Measurements from ENCODE around the gene RNF41.

RNF41 gene

DNA sequence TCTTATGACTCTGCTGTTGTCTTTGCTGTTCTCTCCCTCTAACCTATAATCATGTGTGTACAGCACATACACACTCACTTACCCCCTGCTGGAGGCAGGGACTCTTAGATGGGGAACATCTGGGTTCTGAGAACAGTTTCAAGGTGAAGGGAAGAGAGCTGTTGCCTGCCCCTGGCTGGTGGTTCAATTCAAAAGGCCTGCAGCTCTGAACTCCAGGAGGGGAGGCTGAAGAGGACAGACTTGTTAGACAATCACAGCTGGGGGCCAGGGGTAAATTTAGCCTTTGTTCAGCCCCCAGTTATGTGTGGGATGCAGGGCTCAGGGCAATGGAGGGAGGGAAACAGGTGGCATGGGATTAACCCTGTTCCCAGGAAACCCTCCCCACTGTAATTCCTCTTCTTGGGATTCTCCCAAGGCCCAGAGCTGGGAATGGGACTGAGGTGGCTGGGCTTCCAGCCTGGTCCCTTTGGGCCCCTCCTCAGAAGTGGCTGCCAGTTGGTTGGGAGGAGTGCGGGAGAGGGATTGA, 67.4 kb downstream of the RNF41 start:
- no peak overlapping the region for H3K27ac ChIP-seq (ENCODE audit: insufficient read depth in 1 of 2, low read depth in 1 of 2, low read length in 2 of 2, poor library complexity in 1 of 2, severe bottlenecking in 2 of 2)
- WGBS (ENCODE audit: insufficient coverage), result no CpG with 5 or more reads among the region's 1 CpG
- no peak for DNase-seq
- peaks cover 6 to 53% (median 41%) of the 10 kb centered on the region in 4 experiments for H3K4me1 ChIP-seq (ENCODE audit: control extremely low read depth in 1 of 4, control insufficient read depth in 4 of 4, insufficient read depth in 4 of 4, low read length in 3 of 4)
- ChIA-PET POLR2A (no interaction called here), CTCF (interaction anchor here (0.7 to 3.1 kb wide), 13 partner anchors 9 to 87 kb away, joined by 3 to 15 read pairs (median 3); partner anchors contain the start of genes ESYT1, SMARCC2 and ZC3H10)
- H3K9me3 ChIP-seq (ENCODE audit: control extremely low read depth in 1 of 5, control insufficient read depth in 4 of 5, insufficient read depth in 2 of 5, low read depth in 1 of 5, low read length in 4 of 5), result no peaks in the 10 kb centered on the region
- peaks cover 0 to 13% (median 8%) of the 10 kb centered on the region in 4 experiments for H3K36me3 ChIP-seq (ENCODE audit: control insufficient read depth in 4 of 4, insufficient read depth in 4 of 4, low read length in 3 of 4)
- H3K4me3 ChIP-seq (ENCODE audit: control insufficient read depth in 1 of 7, extremely low read depth in 1 of 7, insufficient read depth in 4 of 7, low read depth in 2 of 7, low read length in 6 of 7), result no peak overlapping the region
- H3K27me3 ChIP-seq (replicated peaks in 2 of 5; ENCODE audit: control insufficient read depth in 4 of 5, insufficient read depth in 5 of 5, low read length in 4 of 5), result no peaks in the 10 kb centered on the region

DNA sequence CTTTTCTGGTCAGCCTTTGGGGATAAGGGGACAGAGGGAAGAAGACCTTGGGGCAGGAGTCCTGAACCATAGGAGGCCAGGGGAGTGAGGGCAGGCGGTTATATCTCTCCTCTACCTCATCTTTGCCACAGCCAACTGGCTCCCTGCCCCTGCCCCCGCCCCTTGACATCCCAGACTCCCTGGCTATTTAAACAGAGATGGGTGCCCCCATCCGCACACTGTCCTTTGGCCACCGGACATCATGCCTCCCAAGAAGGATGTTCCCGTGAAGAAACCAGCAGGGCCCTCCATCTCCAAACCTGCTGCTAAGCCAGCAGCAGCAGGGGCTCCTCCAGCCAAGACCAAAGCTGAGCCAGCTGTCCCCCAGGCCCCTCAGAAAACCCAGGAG, 68.0 kb downstream of the RNF41 start:
- ChIA-PET CTCF (interaction anchor here (0.9 to 3.1 kb wide), 5 partner anchors 10 to 86 kb away, joined by 3 to 15 read pairs (median 4); partner anchors contain the start of gene ESYT1), POLR2A (no interaction called here)
- WGBS (ENCODE audit: insufficient coverage), result 100% methylated on average over 3 of the region's 5 CpGs

DNA sequence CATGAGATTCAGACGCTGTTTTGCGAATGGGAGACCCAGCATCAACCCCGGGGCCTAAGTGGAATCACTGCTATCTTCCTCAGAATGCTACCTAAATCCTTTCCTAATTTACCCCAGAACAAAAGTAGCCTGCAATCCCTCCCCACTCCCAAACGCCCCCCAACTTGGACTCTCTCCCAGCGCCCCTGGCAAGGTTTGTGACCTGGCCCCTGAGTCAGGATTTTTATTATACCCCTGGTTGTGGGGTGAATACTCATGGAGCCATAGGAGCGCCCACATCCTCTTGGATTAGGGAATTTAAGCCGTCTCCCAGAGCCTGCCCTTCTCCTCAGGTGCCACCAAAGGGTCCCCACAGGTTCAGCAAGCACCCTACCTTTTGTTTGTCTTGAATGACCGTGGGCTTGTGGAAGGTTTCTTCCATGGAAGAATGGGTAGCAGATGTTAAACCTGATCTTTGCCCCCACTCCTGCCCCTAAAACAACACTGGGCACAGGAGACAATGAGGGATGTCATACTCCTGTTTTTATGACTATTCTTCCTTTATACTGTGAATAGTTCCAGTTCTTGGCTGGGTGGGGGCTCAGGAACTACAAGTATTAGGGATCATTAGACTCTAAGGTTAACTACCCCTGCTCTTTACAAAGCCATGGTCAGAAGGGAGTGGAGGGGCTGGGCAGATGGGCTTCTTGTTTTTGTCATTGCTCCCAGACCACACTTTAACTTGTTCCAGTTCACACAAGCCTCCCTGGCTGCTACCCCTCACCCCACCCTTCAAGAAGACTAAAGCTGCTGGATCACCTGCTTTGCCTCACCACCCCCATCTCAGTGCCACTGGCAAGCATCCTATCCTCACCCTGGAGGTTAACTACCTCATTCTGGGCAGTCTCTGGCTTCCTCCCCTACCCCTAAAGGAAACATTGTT, 68.7 kb downstream of the RNF41 start:
- peak overlapping the region; percentile 47 to 91 (median 83) for H3K4me3 ChIP-seq (ENCODE audit: control insufficient read depth in 1 of 7, extremely low read depth in 1 of 7, insufficient read depth in 4 of 7, low read depth in 2 of 7, low read length in 6 of 7)
- DNase-seq, result no peak
- H3K27ac ChIP-seq (ENCODE audit: insufficient read depth in 1 of 2, low read depth in 1 of 2, low read length in 2 of 2, poor library complexity in 1 of 2, severe bottlenecking in 2 of 2), result peak overlapping the region in 1 of 2 experiments; percentile 93
- ChIA-PET CTCF (interaction anchor here (2.3 to 3.1 kb wide), 2 partner anchors 14 to 26 kb away, joined by 8 to 15 read pairs; partner anchors contain the start of gene ESYT1), POLR2A (no interaction called here)
- WGBS (ENCODE audit: insufficient coverage), result 36% methylated on average over 3 of the region's 8 CpGs
- peaks cover 0 to 13% (median 8%) of the 10 kb centered on the region in 4 experiments for H3K36me3 ChIP-seq (ENCODE audit: control insufficient read depth in 4 of 4, insufficient read depth in 4 of 4, low read length in 3 of 4)
- peaks cover 2 to 46% (median 36%) of the 10 kb centered on the region in 4 experiments for H3K4me1 ChIP-seq (ENCODE audit: control extremely low read depth in 1 of 4, control insufficient read depth in 4 of 4, insufficient read depth in 4 of 4, low read length in 3 of 4)
- no peaks in the 10 kb centered on the region for H3K9me3 ChIP-seq (ENCODE audit: control extremely low read depth in 1 of 5, control insufficient read depth in 4 of 5, insufficient read depth in 2 of 5, low read depth in 1 of 5, low read length in 4 of 5)
- H3K27me3 ChIP-seq (replicated peaks in 2 of 5; ENCODE audit: control insufficient read depth in 4 of 5, insufficient read depth in 5 of 5, low read length in 4 of 5), result no peaks in the 10 kb centered on the region

More for the DNA sequence above, 68.0 kb downstream of the RNF41 start:
- DNase-seq, result no peak
- Histone ChIP-seq H3K27me3 (replicated peaks in 2 of 5; ENCODE audit: control insufficient read depth in 4 of 5, insufficient read depth in 5 of 5, low read length in 4 of 5) (no peaks in the 10 kb centered on the region), H3K9me3 (ENCODE audit: control extremely low read depth in 1 of 5, control insufficient read depth in 4 of 5, insufficient read depth in 2 of 5, low read depth in 1 of 5, low read length in 4 of 5) (no peaks in the 10 kb centered on the region), H3K27ac (ENCODE audit: insufficient read depth in 1 of 2, low read depth in 1 of 2, low read length in 2 of 2, poor library complexity in 1 of 2, severe bottlenecking in 2 of 2) (no peak overlapping the region), H3K36me3 (ENCODE audit: control insufficient read depth in 4 of 4, insufficient read depth in 4 of 4, low read length in 3 of 4) (peaks cover 0 to 13% (median 8%) of the 10 kb centered on the region in 4 experiments), H3K4me3 (ENCODE audit: control insufficient read depth in 1 of 7, extremely low read depth in 1 of 7, insufficient read depth in 4 of 7, low read depth in 2 of 7, low read length in 6 of 7) (peak overlapping the region in 2 of 7 experiments; percentile 77 to 88), H3K4me1 (ENCODE audit: control extremely low read depth in 1 of 4, control insufficient read depth in 4 of 4, insufficient read depth in 4 of 4, low read length in 3 of 4) (peaks cover 3 to 46% (median 36%) of the 10 kb centered on the region in 4 experiments)

All from common myeloid progenitor, CD34-positive (primary cell).